Upper lobe of right lung (tissue), 1 donor: ENCODE measurements around the gene SPDYE17. TPM values are rescaled to one million over a fixed set of nuclear protein-coding genes. Genes with fewer than 3 reads are reported as not detected.
A peak's percentile ranks its signal among the peaks of the same experiment; 100 is the strongest.
"Not testable (repeated sequence)": the region's sequence is repeated elsewhere in the genome, so short reads cannot be mapped to it uniquely, and the experiment has no call there.

Source experiments
- ATAC-seq: fragments of 200-7000 bp; cut with Tn5 transposase; one replicate; pipeline ENCODE4 v1.9.1; 2020; ENCODE audit warnings: mild to moderate bottlenecking, moderate library complexity
- DNase-seq: peaks from one replicate; pipeline ENCODE4 v3.0.0-alpha.2; 2020
- H3K27ac ChIP-seq: fragments of 200-600 bp; one replicate; pipeline ENCODE4 v1.8.0; 2022
- H3K27me3 ChIP-seq: fragments of 200-600 bp; one replicate; pipeline ENCODE4 v1.8.0; 2022; ENCODE audit warnings: mild to moderate bottlenecking
- H3K36me3 ChIP-seq: fragments of 200-600 bp; one replicate; pipeline ENCODE4 v1.8.0; 2022
- H3K4me1 ChIP-seq: fragments of 200-600 bp; one replicate; pipeline ENCODE4 v1.8.0; 2022
- H3K4me3 ChIP-seq: fragments of 200-600 bp; one replicate; pipeline ENCODE4 v1.8.0; 2022; ENCODE audit warnings: mild to moderate bottlenecking
- H3K9me3 ChIP-seq: fragments of 200-600 bp; one replicate; pipeline ENCODE4 v1.8.0; 2022
- CTCF ChIP-seq: fragments of 200-600 bp; IDR thresholded peaks from one replicate; pipeline ENCODE4 v1.8.0; 2022; ENCODE audit warnings: antibody characterized with exemption
- intact Hi-C: fragments of 100-400 bp; cut with DNase I; formaldehyde crosslinking; loops from one replicate; pipeline ENCODE4 v1.11.0; 2022
- total RNA-seq: library from RNA; stranded (reverse); fragmentation: NEBNext Ultra II Directional; extraction: Animal tissue kit (Norgen Biotek cat#: 25700); gene quantifications from one replicate; pipeline ENCODE4 v1.2.1, GENCODE V29; 2021
- donor health status: DM: no; HTN: yes; CAD: no; lungs with severe emphysema.

SPDYE17 gene
- total RNA-seq, 1 donor from 2014 or later: not detected

GRCh38 chr7:76997381-76998284 is 34.5 kb downstream of the SPDYE17 start:
- intact Hi-C loops: no loop called here
- Histone ChIP-seq H3K27me3 (no peaks in the 10 kb centered on the region), H3K36me3 (no peaks in the 10 kb centered on the region), H3K27ac (no peak overlapping the region), H3K4me1 (no peaks in the 10 kb centered on the region), H3K9me3 (no peaks in the 10 kb centered on the region), H3K4me3 (no peak overlapping the region)
- peak; percentile 39 for DNase-seq
- no peak for TF ChIP-seq CTCF
- peak; percentile 31 for ATAC-seq

- H3K36me3 ChIP-seq, H3K4me3 ChIP-seq, intact Hi-C loops, H3K9me3 ChIP-seq, H3K4me1 ChIP-seq, H3K27me3 ChIP-seq, H3K27ac ChIP-seq: not testable (repeated sequence)
- DNase-seq (peak; percentile 13), ATAC-seq (peak; percentile 5)
Observed at GRCh38 chr7:76996932-76997331, 35.2 kb downstream of the SPDYE17 start.

- H3K27ac ChIP-seq, H3K9me3 ChIP-seq, DNase-seq, H3K4me3 ChIP-seq, intact Hi-C loops, H3K36me3 ChIP-seq, H3K27me3 ChIP-seq, H3K4me1 ChIP-seq, ATAC-seq: not testable (repeated sequence)
Observed at GRCh38 chr7:76994286-76994685, 37.9 kb downstream of the SPDYE17 start.

GRCh38 chr7:76993831-76994230 is 38.3 kb downstream of the SPDYE17 start:
- H3K9me3 ChIP-seq, H3K4me3 ChIP-seq, H3K4me1 ChIP-seq, ATAC-seq, intact Hi-C loops, H3K27ac ChIP-seq, H3K36me3 ChIP-seq, H3K27me3 ChIP-seq, DNase-seq: not testable (repeated sequence)

GRCh38 chr7:76992871-76993270 is 39.3 kb downstream of the SPDYE17 start:
- H3K27ac ChIP-seq, ATAC-seq, DNase-seq, H3K9me3 ChIP-seq, H3K36me3 ChIP-seq, H3K27me3 ChIP-seq, H3K4me1 ChIP-seq, intact Hi-C loops, H3K4me3 ChIP-seq: not testable (repeated sequence)

- intact Hi-C loops, H3K27me3 ChIP-seq, DNase-seq, H3K36me3 ChIP-seq, ATAC-seq, H3K9me3 ChIP-seq, H3K4me1 ChIP-seq, H3K4me3 ChIP-seq, H3K27ac ChIP-seq: not testable (repeated sequence)
Observed at GRCh38 chr7:76992204-76992603, 40.0 kb downstream of the SPDYE17 start.

GRCh38 chr7:76990202-76990601 is 42.0 kb downstream of the SPDYE17 start:
- H3K36me3 ChIP-seq, DNase-seq, H3K27ac ChIP-seq, intact Hi-C loops, H3K27me3 ChIP-seq, H3K9me3 ChIP-seq, ATAC-seq, H3K4me3 ChIP-seq, H3K4me1 ChIP-seq: not testable (repeated sequence)

GRCh38 chr7:76985924-76986717 is 46.0 kb downstream of the SPDYE17 start:
- H3K27me3 ChIP-seq, H3K9me3 ChIP-seq, DNase-seq, intact Hi-C loops, H3K27ac ChIP-seq, H3K4me3 ChIP-seq, H3K4me1 ChIP-seq, H3K36me3 ChIP-seq: not testable (repeated sequence)
- peak; percentile 68 for ATAC-seq

GRCh38 chr7:76984784-76985136 is 47.4 kb downstream of the SPDYE17 start:
- H3K9me3 ChIP-seq, DNase-seq, H3K4me3 ChIP-seq, H3K27ac ChIP-seq, H3K27me3 ChIP-seq, H3K36me3 ChIP-seq, intact Hi-C loops, H3K4me1 ChIP-seq: not testable (repeated sequence)
- peak; percentile 36 for ATAC-seq

- not testable (repeated sequence) for DNase-seq, H3K4me1 ChIP-seq
- peak; percentile 7 for ATAC-seq
Observed at GRCh38 chr7:76983937-76984783, 48.0 kb downstream of the SPDYE17 start.

GRCh38 chr7:76983333-76983732 is 48.8 kb downstream of the SPDYE17 start:
- H3K4me3 ChIP-seq, H3K9me3 ChIP-seq, intact Hi-C loops, H3K4me1 ChIP-seq, H3K27ac ChIP-seq, H3K27me3 ChIP-seq, H3K36me3 ChIP-seq, DNase-seq, ATAC-seq: not testable (repeated sequence)

More at GRCh38 chr7:76983937-76984783, 48.0 kb downstream of the SPDYE17 start:
- H3K4me3 ChIP-seq, intact Hi-C loops, H3K9me3 ChIP-seq, H3K36me3 ChIP-seq, H3K27me3 ChIP-seq, H3K27ac ChIP-seq: not testable (repeated sequence)

- intact Hi-C loops, DNase-seq, H3K36me3 ChIP-seq, ATAC-seq, H3K27me3 ChIP-seq, H3K27ac ChIP-seq, H3K4me1 ChIP-seq, H3K9me3 ChIP-seq, H3K4me3 ChIP-seq: not testable (repeated sequence)
Observed at GRCh38 chr7:76982501-76982900, 49.7 kb downstream of the SPDYE17 start.
